HG02938 (cell line): ENCODE measurements around the gene PSMG1.
"Not testable (repeated sequence)": the region's sequence is repeated elsewhere in the genome, so short reads cannot be mapped to it uniquely, and the experiment has no call there.

ENCODE experiments used
- ATAC-seq: cut with Tn5 transposase; IDR thresholded peaks from one replicate; pipeline ENCODE4 v1.9.1; 2021; ENCODE audit warnings: mild to moderate bottlenecking, moderate library complexity; ENCODE audit not compliant: unreplicated experiment

PSMG1 gene

GRCh38 chr21:39183272-39184049 lies at the start of gene PSMG1:
TSS of gene PSMG1 (minus strand) at chr21:39183451. CDS start at chr21:39183385, 66 bp downstream.
- peak; percentile 79 for ATAC-seq

- ATAC-seq: no peak
Measured at GRCh38 chr21:39232861-39233291, 49.6 kb upstream of the PSMG1 start.

- no peak for ATAC-seq
Measured at GRCh38 chr21:39224930-39225329, 41.7 kb upstream of the PSMG1 start.

GRCh38 chr21:39221997-39222486 lies 38.8 kb upstream of the PSMG1 start:
- no peak for ATAC-seq

- no peak for ATAC-seq
Measured at GRCh38 chr21:39221282-39221996, 38.2 kb upstream of the PSMG1 start.

- ATAC-seq: not testable (repeated sequence)
Measured at GRCh38 chr21:39220875-39221274, 37.6 kb upstream of the PSMG1 start.

- no peak for ATAC-seq
Measured at GRCh38 chr21:39220150-39220549, 36.9 kb upstream of the PSMG1 start.

GRCh38 chr21:39218082-39218409 lies 34.8 kb upstream of the PSMG1 start:
- ATAC-seq: no peak

- no peak for ATAC-seq
Measured at GRCh38 chr21:39217356-39218081, 34.3 kb upstream of the PSMG1 start.

GRCh38 chr21:39216290-39216689 lies 33.0 kb upstream of the PSMG1 start:
- ATAC-seq: no peak

GRCh38 chr21:39215078-39215477 lies 31.8 kb upstream of the PSMG1 start:
- ATAC-seq: no peak

GRCh38 chr21:39209334-39209688 lies 26.1 kb upstream of the PSMG1 start:
- ATAC-seq: no peak

- no peak for ATAC-seq
Measured at GRCh38 chr21:39208624-39209333, 25.5 kb upstream of the PSMG1 start.

GRCh38 chr21:39204134-39204533 lies 20.9 kb upstream of the PSMG1 start:
- no peak for ATAC-seq

GRCh38 chr21:39198800-39199199 lies 15.5 kb upstream of the PSMG1 start:
- no peak for ATAC-seq

- no peak for ATAC-seq
Measured at GRCh38 chr21:39197448-39198233, 14.4 kb upstream of the PSMG1 start.

GRCh38 chr21:39196838-39197237 lies 13.6 kb upstream of the PSMG1 start:
- no peak for ATAC-seq

- ATAC-seq: no peak
Measured at GRCh38 chr21:39196310-39196709, 13.1 kb upstream of the PSMG1 start.

GRCh38 chr21:39193380-39193779 lies 10.1 kb upstream of the PSMG1 start:
- no peak for ATAC-seq
